Measurements from ENCODE around the gene EIF4G1.

EIF4G1 gene

DNA sequence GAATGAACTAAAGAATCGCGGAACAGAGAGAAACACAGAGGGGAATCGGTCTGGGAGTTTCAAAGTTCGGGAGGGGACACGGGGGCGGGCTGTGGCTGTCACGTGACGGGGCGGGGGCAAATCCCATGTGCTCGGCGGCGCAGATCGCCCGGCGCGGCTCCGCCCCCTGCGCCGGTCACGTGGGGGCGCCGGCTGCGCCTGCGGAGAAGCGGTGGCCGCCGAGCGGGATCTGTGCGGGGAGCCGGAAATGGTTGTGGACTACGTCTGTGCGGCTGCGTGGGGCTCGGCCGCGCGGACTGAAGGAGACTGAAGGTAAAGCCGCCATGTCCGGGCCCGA is at the start of gene EIF4G1:
Gene EIF4G1 (plus strand): TSS at position 244 of the 337 bp plus-strand sequence. CDS start 1,191 bp downstream, outside the sequence.
- TF ChIP-seq, protein P1, sequence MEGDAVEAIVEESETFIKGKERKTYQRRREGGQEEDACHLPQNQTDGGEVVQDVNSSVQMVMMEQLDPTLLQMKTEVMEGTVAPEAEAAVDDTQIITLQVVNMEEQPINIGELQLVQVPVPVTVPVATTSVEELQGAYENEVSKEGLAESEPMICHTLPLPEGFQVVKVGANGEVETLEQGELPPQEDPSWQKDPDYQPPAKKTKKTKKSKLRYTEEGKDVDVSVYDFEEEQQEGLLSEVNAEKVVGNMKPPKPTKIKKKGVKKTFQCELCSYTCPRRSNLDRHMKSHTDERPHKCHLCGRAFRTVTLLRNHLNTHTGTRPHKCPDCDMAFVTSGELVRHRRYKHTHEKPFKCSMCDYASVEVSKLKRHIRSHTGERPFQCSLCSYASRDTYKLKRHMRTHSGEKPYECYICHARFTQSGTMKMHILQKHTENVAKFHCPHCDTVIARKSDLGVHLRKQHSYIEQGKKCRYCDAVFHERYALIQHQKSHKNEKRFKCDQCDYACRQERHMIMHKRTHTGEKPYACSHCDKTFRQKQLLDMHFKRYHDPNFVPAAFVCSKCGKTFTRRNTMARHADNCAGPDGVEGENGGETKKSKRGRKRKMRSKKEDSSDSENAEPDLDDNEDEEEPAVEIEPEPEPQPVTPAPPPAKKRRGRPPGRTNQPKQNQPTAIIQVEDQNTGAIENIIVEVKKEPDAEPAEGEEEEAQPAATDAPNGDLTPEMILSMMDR (IDR thresholded peaks at IDR 0.05): no peak

DNA sequence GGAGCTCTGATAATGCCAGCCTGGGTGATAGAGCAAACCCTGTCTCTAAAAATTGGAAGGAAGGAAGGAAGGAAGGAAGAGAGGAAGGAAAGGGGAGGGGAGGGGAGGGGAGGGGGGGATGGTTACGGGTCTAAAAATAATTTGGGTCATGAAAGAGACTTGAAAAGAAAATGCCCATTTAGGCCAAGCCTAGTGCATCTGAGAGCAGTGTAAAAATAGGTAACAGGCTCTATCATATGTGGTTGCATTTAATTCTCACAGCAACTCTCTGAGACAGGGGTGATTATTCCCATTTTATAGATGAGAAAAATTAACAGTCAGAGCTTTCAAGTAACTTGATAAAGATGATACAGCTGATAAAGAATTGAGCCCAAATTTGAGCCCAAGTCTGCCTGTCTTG is 42.1 kb upstream of the EIF4G1 start:
- TF ChIP-seq, protein P1 (IDR thresholded peaks at IDR 0.05): no peak

DNA sequence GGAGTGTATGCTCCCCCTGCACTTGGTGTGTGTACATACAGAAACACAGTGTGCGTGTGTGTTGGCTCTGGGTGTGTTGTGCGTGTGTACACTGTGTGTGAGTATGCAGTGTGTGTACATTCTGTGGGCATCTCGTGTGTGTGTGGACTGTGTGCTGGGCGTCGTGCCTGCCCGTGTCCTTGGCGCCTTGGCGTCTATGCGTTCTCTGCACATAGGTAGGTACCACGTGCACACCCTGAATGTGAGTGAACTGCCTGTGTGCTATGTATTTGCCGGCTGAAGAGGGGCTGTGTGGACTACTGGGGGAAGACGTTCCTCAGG is 39.1 kb upstream of the EIF4G1 start:
- TF ChIP-seq, protein P1 (IDR thresholded peaks at IDR 0.05): no peak

DNA sequence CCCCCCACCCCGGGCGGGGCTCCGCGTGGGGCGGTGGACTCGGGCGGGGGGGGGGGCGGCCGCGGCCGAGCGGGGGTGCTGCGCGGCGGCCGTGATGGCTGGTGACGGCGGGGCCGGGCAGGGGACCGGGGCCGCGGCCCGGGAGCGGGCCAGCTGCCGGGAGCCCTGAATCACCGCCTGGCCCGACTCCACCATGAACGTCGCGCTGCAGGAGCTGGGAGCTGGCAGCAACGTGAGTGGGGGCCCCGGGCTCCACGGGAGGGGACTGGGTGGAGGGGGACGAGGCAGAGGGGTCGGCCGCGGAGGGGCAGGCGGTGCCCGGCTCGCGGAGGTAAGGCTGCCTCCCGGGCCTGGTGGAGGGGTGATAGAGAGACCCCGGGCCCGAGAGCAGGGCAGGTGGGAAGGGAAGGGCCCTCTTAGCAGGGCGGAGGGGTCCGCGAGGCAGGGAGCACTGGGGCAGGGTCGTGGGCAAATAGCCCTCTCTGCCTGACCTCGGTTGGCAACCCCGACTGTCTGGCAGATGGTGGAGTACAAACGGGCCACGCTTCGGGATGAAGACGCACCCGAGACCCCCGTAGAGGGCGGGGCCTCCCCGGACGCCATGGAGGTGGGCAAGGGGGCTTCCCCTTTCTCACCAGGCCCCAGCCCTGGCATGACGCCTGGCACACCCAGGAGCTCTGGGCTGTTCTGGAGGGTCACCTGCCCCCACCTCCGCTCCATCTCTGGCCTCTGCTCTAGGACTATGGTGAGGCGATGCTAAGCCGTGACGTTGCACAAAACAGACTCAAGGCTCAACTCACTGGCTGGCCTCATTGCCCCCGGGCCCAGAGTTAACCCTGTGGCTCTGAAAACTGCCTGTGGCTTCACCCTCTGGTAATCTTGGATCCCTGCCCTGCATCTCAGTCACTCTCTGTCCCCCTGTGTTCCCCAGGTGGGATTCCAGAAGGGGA is 38.2 kb upstream of the EIF4G1 start, which contains the start of gene ECE2:
Gene ECE2 (plus strand): TSS at position 62 of the 950 bp plus-strand sequence. CDS start 132 bp downstream, at position 194.
- TF ChIP-seq, protein P1 (IDR thresholded peaks at IDR 0.05): no peak

DNA sequence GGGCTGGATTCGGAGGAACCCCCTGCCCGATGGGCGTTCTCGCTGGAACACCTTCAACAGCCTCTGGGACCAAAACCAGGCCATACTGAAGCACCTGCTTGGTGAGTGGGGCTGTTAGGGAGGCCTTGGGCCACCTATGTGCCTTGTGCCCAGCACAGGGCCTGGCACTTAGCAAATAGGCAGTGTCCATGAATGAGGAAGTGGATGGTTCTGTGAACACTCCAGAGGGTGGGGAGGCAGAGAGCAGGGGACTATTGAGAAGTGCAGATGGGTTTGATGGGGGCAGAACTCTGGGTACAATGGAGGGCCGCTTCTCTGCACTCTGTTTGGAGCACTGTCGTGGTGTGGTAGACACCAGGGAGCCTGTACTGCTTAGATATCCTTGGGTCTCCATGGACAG is 37.0 kb upstream of the EIF4G1 start:
- TF ChIP-seq, protein P1 (IDR thresholded peaks at IDR 0.05): no peak

DNA sequence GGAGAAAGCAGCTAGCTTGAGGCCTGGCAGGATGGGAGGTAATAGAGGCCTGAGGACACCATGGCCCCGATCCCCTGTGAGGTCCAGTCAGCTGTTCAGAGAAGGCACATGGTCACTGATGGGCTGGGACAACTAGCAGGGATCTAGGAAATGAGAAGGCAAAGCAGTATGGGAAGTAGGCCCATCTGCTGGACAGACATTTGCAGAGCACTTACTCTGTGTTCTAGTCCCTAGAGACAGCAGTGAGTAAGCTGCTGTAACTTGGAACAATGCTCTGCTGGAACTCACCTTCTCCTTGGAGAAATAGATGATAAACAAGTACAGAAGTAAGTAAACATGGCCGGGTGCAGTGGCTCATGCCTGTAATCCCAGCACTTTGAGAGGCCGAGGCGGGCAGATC is 31.5 kb upstream of the EIF4G1 start:
- TF ChIP-seq, protein P1 (IDR thresholded peaks at IDR 0.05): no peak

DNA sequence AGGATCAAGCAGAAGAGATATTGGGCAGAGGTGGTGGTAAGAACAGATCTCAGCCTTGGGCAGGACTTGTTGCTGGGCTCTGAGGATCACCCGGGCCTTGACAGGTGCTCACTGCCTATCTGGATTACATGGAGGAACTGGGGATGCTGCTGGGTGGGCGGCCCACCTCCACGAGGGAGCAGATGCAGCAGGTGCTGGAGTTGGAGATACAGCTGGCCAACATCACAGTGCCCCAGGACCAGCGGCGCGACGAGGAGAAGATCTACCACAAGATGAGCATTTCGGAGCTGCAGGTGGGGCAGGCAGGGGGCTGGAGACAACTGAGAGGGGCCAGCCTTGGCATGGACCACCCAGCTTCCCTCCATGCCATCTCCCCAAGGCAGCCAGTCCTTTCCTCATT is 30.7 kb upstream of the EIF4G1 start:
- TF ChIP-seq, protein P1 (IDR thresholded peaks at IDR 0.05): no peak
